ENCODE measurements around the gene FZR1.
"Not testable (repeated sequence)": the region's sequence is repeated elsewhere in the genome, so short reads cannot be mapped to it uniquely, and the experiment has no call there.

FZR1 gene

GRCh38 chr19:3514930-3515329, 8.8 kb downstream of the FZR1 start:
- no peak for DNase-seq (ENCODE audit: low read depth)

- DNase-seq (ENCODE audit: low read depth) = no peak
Measured at GRCh38 chr19:3515891-3516422, 9.8 kb downstream of the FZR1 start.

DNA sequence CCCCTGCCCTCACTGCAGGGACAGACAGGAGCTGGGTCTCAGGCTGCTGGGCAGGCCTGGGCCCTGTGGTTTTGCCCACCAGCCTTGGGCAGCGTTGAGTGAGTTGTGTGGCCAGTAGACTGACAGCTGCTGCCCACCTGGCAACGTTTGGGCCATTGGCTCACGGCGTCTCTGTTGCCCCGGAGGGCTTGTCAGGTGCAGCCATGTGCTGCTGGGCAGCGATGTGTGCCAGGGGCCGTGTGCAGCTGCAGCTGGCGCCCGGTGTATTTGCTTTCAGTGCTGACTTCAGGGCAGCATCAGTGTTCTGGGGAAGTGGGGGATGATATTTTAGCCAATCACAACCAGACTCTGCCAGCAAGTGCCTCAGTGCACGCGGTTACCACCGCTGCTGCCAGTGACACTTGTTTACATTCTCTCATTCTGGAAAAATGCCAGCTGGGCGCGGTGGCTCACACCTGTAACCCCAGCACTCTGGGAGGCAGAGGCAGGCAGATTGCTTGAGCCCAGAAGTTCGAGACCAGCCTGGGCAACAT, 10.6 kb downstream of the FZR1 start:
- no peak for DNase-seq (ENCODE audit: low read depth)

- DNase-seq (ENCODE audit: low read depth) = no peak
Measured at GRCh38 chr19:3517638-3518037, 11.5 kb downstream of the FZR1 start.

DNA sequence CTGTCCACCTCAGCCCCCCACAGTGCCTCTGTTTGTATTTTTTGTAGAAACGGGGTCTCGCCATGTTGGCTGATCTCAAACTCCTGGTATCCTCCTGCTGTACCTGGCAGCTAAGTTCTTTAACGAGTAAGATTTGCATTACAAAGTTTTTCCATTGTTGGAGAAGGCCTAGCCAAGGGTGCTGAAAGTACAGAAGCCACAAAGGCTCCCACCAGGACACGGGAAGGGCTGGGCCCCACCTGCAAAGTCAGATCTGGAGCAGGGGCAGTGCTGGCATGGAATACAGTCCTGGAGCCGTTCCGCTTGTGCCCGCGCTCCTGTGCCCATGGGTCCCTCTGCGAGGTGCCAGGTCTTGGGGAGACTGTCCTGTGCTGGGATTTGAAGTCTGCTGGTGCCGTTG, 12.1 kb downstream of the FZR1 start:
- DNase-seq (ENCODE audit: low read depth) = no peak

- DNase-seq (ENCODE audit: low read depth) = no peak
Measured at GRCh38 chr19:3518659-3519058, 12.5 kb downstream of the FZR1 start.

GRCh38 chr19:3519126-3519525, 13.0 kb downstream of the FZR1 start:
- no peak for DNase-seq (ENCODE audit: low read depth)

DNA sequence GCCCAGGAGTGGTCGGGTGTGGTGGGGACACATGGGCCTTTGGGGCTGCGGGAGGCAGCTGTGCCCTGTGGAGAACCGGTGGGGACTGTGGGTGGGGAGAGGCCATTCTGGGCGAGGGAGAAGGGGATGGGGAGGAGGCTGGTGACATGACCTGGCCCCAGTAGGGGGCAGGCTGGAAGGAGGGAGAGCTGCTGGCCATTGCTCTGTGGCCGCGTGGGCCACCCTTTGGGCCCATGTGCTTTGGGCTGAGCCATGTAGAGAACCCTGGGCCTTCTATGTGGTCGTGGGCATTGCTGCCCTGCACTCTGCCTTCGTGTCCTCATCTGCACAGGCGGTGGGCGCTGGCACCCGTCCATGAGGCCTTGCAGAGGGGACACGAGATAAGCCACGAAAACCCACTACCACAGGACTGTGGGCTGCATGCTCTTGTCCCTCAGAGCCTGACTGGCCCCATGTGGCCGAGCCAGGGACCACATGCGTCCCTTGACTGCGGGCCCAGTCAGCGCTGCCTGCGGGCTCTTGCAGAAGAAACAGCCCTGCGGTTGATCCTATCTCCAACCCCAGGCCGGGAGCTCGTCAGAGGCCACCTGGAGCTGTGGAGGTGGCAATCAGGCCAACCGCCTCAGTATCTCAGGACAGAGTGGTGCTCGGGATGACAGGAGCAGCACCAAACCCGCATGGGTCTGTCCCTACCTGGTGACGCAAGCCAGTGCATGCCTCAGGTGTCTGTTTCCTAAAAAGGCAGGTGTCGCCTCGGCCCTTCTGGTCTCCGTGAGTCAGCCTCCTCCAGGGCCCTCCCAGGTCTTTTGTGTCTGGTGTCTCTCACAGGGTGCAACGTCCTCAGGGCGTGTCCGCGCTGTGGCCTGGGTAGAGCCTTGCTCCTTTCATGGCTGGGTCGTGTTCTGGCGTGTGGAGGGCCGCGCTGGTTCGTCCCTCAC, 14.3 kb downstream of the FZR1 start:
- no peak for DNase-seq (ENCODE audit: low read depth)

DNA sequence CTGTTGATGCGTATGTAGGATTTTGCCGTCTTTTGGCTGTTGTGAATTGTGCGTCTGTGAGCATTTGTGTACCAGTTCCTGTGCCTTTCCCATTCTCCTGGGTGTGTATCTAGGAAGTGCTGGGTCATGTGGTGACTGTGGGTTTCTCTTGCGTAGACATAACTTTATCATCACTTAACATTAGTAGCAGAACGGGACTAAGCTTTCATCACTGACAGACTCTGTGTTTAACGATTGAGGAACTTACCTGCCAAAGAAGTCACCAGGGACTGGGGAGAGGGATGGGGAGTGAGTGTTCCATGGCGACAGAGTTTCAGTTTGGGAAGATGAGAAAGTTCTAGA, 15.0 kb downstream of the FZR1 start:
- DNase-seq (ENCODE audit: low read depth) = no peak

DNA sequence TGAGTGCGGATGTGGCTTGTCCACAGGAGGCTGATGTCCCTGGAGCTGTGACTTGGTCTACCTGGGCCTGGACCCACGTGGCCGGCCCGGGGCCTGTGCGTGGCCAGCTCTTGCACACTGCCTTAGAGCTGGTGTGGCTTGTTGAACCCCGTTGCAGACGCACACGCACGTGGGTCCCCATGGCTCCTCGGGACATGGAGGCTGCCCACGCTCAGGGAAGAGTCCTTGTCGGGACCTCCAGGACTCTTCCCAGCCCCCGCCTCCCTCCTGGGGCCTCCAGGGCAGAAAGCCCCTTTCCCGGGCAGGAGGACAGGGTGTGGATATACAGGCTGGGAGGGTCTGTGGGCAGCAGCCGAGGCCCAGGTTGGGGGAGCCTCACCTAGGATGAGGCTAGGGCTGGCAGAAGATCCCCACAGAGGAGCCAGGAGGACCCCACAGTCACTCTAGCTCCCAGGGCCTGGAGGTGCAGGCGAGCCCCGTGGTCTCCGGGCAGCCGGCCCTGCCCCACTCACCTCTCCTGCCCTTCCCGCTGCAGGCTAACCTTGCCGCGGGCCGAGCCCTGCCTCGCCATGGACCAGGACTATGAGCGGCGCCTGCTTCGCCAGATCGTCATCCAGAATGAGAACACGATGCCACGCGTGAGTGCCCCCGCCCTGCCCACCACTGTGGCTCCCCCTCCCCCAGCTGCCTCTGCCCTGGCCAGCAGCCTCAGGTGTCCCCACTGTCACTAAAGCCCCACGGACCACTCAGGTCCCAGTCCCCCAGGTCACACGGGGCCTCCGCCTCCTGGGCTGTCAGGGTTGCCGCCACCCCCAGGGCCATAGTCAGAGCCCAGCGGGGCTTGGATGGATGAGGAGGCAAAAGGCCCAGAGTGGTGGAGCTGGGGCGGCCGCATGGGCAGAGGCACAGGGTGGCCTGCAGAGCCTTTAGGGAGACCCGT, 16.6 kb downstream of the FZR1 start:
- DNase-seq (ENCODE audit: low read depth) = no peak

DNA sequence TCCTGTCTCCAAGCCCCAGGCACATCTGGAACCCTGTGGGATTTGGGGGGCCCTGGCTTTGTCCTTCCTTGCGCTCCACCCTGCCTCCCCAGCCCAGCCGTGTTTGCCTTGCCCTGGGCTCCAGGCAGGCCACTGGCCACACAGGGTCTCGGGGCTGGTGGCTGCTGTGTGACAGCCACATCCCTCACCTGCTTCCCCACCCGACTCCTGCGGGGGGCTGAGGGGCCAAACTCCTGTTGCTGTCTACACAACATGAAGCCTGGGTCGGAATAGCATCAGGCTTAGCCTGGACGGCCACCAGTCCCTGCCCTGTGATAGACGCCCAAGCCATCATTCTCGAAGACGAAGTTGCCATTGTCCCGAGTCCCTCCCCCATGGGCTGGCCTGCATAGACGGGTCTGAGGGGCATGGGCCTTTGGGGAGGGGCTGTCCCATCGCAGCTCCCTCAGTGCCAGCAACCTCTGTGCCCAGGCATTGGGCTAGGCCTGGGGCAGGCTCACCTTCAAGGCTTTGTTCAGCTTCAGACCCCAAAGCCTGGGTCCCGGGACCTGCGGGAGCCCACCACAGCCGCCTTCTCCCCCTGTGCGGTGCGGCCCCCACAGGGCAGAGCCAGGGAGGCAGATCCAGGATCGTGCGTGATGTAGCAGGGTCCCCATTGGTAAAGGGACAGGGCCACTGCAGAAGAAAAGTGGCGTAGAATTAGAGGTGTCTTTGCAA, 17.4 kb downstream of the FZR1 start:
- DNase-seq (ENCODE audit: low read depth) = no peak

DNA sequence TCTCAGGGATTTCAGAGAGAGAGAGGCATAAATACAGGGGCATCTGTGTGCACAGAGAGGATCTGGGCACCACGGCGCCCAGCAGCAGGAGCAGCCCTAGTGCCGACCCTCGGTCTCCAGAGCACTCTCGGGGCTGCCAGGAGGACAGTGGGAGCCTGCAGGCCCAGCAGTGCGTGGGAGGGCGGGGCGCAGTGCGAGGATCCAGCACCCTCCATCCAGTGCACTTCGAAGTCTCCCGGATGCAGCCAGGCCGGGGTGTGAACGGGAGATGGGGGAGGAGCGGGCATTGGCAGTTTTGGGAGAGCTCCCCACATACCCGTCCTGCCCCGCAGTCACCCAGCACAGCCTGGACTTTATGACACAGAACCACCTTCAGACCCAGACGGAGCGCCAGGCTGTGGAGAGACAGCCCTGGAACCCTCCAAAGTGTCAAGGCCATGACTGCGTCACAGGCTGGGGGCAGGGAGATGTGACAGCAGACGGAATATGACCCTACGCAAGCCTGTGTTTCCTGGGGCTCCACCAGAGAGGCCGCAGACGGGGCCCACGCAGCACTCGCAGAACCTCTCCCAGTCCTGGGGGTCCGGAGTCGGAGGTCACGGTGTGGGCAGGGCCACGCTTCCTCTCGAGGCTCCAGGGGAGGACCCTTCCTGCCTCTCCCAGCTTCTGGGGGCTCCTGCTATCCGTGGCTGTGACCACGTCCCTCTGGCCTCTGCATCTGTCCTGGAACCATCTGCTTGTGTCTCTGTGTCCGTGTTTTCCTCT, 18.1 kb downstream of the FZR1 start:
- no peak for DNase-seq (ENCODE audit: low read depth)

DNA sequence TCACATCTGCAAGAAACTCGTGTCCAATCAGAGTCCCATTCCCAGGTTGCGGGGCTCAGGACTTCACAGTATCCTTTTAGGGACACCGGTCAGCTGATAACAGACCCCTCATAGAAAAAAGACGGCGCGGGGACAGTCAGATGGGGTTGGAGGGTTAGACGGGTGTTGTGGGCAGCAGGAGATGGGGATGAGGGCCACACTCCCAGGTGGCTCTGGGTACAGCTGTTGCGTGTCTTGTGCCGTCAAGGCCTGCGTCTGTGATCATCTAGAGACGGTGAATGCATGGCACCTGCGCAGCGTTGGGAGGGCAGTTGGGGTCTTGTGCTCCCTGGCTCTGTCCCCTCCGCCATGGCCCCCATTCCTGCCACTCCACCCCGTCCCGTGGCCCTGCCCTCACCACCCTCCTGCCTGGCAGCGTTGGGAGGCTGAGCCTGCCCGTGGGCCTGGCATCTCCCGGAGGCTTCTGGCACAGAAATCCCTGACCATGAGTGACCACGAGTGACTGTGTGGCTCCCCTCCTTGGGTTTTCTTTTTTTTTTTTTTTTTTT, 18.9 kb downstream of the FZR1 start:
- no peak for DNase-seq (ENCODE audit: low read depth)

- no peak for DNase-seq (ENCODE audit: low read depth)
Measured at GRCh38 chr19:3526507-3527237, 20.6 kb downstream of the FZR1 start.

GRCh38 chr19:3527238-3527910, 21.3 kb downstream of the FZR1 start:
- no peak for DNase-seq (ENCODE audit: low read depth)

- no peak for DNase-seq (ENCODE audit: low read depth)
Measured at GRCh38 chr19:3528080-3528479, 22.0 kb downstream of the FZR1 start.

DNA sequence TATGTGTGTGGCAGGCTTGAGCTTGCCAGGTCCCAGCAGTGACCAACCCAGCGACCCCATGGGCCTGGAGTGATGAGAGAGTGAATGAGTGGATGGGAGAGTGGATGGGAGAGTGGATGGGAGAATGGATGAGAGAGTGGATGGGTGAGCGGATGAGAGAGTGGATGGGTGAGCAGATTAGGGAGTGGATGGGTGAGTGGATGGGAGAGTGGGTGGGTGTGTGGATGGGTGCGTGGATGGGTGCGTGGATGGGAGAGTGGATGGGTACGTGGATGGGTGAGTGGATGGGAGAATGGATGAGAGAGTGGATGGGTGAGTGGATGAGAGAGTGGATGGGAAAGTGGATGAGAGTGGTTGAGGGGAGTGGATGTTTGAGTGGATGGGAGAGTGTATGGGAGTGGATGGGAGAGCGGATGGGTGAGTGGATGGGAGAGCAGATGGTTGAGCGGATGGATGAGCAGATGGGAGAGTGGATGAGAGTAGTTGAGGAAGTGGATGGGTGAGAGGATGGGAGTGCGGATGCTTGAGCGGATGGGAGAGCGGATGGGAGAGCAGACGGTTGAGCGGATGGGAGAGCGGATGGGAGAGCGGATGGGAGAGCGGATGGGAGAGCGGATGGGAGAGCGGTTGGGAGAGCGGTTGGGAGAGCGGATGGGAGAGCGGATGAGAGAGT, 22.6 kb downstream of the FZR1 start:
- DNase-seq (ENCODE audit: low read depth) = no peak

- DNase-seq (ENCODE audit: low read depth) = not testable (repeated sequence)
Measured at GRCh38 chr19:3529299-3529698, 23.2 kb downstream of the FZR1 start.

DNA sequence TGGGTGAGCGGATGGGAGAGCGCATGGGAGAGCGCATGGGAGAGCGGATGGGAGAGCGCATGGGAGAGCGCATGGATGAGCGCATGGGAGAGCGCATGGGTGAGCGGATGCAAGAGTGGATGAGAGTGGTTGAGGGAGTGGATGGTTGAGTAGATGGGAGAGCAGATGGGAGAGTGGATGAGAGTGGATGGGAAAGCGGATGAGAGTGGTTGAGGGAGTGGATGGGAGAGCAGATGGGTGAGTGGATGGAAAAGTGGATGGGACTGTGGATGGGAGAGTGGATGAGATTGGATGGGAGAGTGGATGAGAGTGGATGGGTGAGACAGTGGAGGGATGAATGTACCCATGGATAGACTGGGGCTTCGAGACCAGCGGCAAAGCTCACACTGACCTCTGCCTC, 24.3 kb downstream of the FZR1 start:
- no peak for DNase-seq (ENCODE audit: low read depth)

Data from stimulated activated CD8-positive, alpha-beta memory T cell treated with anti-CD3 and anti-CD28 coated beads, Interleukin-15, amount 100 ng/mL, for 1 hour (primary cell).